Neural progenitor cell (in vitro differentiated cells): ENCODE results near the gene TCF15. TPM values are rescaled to one million over a fixed set of nuclear protein-coding genes. Genes with fewer than 3 reads are reported as not detected.
A peak's percentile ranks its signal among the peaks of the same experiment; 100 is the strongest.

Experiments
- DNase-seq: peaks from one replicate; pipeline ENCODE4 v3.0.0-alpha.2; 2016; ENCODE audit warnings: low spot score
- H2AFZ ChIP-seq: fragments of 200-600 bp; sonication (generic); replicated peaks from 2 replicates; pipeline ENCODE4 v1.6.1; 2016; ENCODE audit warnings: antibody characterized with exemption
- H3F3A ChIP-seq: fragments of 200-600 bp; sonication (generic); 2 replicates; pipeline ENCODE4 v1.6.1; 2016; ENCODE audit warnings: antibody characterized with exemption, low read depth
- H3K27ac ChIP-seq: fragments of 200-600 bp; sonication (generic); 2 replicates; pipeline ENCODE4 v1.5.1; 2016; ENCODE audit warnings: mild to moderate bottlenecking
- H3K27me3 ChIP-seq: fragments of 200-600 bp; sonication (generic); 2 replicates; pipeline ENCODE4 v1.6.1; 2016; ENCODE audit warnings: mild to moderate bottlenecking, moderate library complexity
- H3K36me3 ChIP-seq: fragments of 200-600 bp; sonication (generic); 2 replicates; pipeline ENCODE4 v1.5.1; 2016
- H3K4me1 ChIP-seq: fragments of 200-600 bp; sonication (generic); 2 replicates; pipeline ENCODE4 v1.6.1; 2016; ENCODE audit warnings: mixed run types
- H3K4me2 ChIP-seq: fragments of 200-600 bp; sonication (generic); 2 replicates; pipeline ENCODE4 v1.6.1; 2016
- H3K4me3 ChIP-seq: fragments of 200-600 bp; sonication (generic); 2 replicates; pipeline ENCODE4 v1.5.1; 2016
- H3K79me2 ChIP-seq: fragments of 200-600 bp; sonication (generic); 2 replicates; pipeline ENCODE4 v1.6.1; 2016; ENCODE audit warnings: low read depth
- H3K9ac ChIP-seq: fragments of 200-600 bp; sonication (generic); 2 replicates; pipeline ENCODE4 v1.6.1; 2016
- H3K9me3 ChIP-seq: fragments of 200-600 bp; sonication (generic); 2 replicates; pipeline ENCODE4 v1.5.1; 2016; ENCODE audit warnings: low read depth
- H4K20me1 ChIP-seq: fragments of 200-600 bp; sonication (generic); 2 replicates; pipeline ENCODE4 v1.6.1; 2016; ENCODE audit warnings: low read depth
- H3K27ac Mint-ChIP-seq: 3 replicates; pipeline ENCODE4 v1.8.0; 2021; ENCODE audit warnings: mixed read lengths
- H3K27me3 Mint-ChIP-seq: 2 replicates; pipeline ENCODE4 v1.8.0; 2022; ENCODE audit warnings: low read depth, mild to moderate bottlenecking, inconsistent platforms, moderate library complexity, mixed read lengths; ENCODE audit not compliant: insufficient read depth
- H3K36me3 Mint-ChIP-seq: 3 replicates; pipeline ENCODE4 v1.8.0; 2021; ENCODE audit warnings: mixed read lengths
- H3K4me1 Mint-ChIP-seq: 3 replicates; pipeline ENCODE4 v1.8.0; 2021; ENCODE audit warnings: mixed read lengths
- H3K4me3 Mint-ChIP-seq: 3 replicates; pipeline ENCODE4 v1.8.0; 2021; ENCODE audit warnings: mild to moderate bottlenecking, moderate library complexity, mixed read lengths
- H3K9me3 Mint-ChIP-seq: 3 replicates; pipeline ENCODE4 v1.8.0; 2020; ENCODE audit warnings: mixed read lengths
- CTCF ChIP-seq: fragments of 200-600 bp; sonication (generic); IDR thresholded peaks from 2 replicates; pipeline ENCODE4 v1.5.1; 2017; ENCODE audit warnings: antibody characterized with exemption, mild to moderate bottlenecking
- EZH2 ChIP-seq: fragments of 200-600 bp; sonication (generic); IDR thresholded peaks from 2 replicates; pipeline ENCODE4 v1.6.1; 2017; ENCODE audit warnings: antibody characterized with exemption, mild to moderate bottlenecking, moderate library complexity
- EZH2phosphoT487 ChIP-seq: fragments of 200-600 bp; sonication (generic); IDR thresholded peaks from 2 replicates; pipeline ENCODE4 v1.6.1; 2017; ENCODE audit warnings: antibody characterized with exemption
- total RNA-seq: library from RNA; depleted of rRNA; stranded (reverse); fragments of >200 nt; gene quantifications from 2 replicates; pipeline ENCODE4 v1.2.3, GENCODE V29; 2015; ENCODE audit warnings: low replicate concordance

The TCF15 gene
- total RNA-seq, 1 donor from 2014 or later, result 0.07 TPM

DNA sequence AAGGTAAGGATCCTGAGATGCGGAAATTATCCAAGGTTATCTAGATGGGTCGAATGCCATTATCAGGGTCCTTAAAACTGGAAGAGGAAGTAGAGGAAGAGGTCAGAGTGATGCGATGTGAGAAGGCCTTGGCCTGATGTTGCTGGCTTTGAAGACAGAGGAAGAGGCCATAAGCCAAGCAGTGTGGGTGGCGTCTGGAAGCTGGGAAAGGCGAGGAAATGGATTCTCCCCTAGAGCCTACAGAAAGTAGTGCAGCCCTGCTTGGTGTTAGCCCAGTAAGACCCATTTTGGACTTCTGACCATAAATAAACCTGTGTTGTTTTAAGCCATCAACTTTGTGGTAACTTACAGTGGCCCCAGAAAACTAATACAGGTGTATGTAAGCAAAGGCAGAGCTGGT, 40.8 kb upstream of the TCF15 start:
- no peaks in the 10 kb centered on the region for H4K20me1 ChIP-seq
- Mint-ChIP-seq H3K27ac (no peak overlapping the region), H3K9me3 (no peaks in the 10 kb centered on the region), H3K36me3 (peaks cover 6% of the 10 kb centered on the region), H3K4me1 (peaks cover 15% of the 10 kb centered on the region), H3K4me3 (no peak overlapping the region), H3K27me3 (peaks cover 7% of the 10 kb centered on the region)
- TF ChIP-seq EZH2 (no peak), CTCF (peak; percentile 8)
- no peak overlapping the region for H3K27ac ChIP-seq
- H3K79me2 ChIP-seq, result no peaks in the 10 kb centered on the region
- no peaks in the 10 kb centered on the region for H3K36me3 ChIP-seq
- H3K27me3 ChIP-seq, result peaks cover 26% of the 10 kb centered on the region
- no peak overlapping the region for H3K4me2 ChIP-seq
- H3K4me1 ChIP-seq, result peaks cover 3% of the 10 kb centered on the region
- H2AFZ ChIP-seq, result no peak overlapping the region
- peaks cover 19% of the 10 kb centered on the region for H3F3A ChIP-seq
- no peak for DNase-seq
- H3K9ac ChIP-seq, result no peak overlapping the region
- H3K9me3 ChIP-seq, result no peaks in the 10 kb centered on the region
- H3K4me3 ChIP-seq, result no peak overlapping the region

DNA sequence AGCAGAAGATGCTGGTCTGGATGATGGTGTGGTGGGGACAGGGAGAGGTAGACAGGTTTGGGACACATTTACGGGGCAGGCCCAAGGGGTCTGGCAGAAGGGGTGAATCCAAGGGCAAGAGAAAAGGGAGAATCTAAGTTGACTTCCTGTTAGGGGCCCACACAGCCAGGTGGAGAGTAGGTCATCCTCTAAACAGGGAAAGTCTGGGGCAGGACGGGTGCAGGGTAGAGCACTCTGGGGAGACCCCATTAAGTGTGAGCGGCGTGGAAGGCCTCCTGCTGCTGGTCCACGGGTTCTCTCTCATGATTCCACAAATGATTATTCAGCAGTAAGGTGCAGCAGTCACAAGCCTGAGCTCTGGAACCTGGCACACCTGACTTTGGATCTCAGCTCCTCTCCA, 40.2 kb upstream of the TCF15 start:
- H3K4me2 ChIP-seq, result no peak overlapping the region
- DNase-seq, result no peak
- H3K9me3 ChIP-seq, result no peaks in the 10 kb centered on the region
- H3K79me2 ChIP-seq, result no peaks in the 10 kb centered on the region
- no peak overlapping the region for H3K4me3 ChIP-seq
- Mint-ChIP-seq H3K27ac (no peak overlapping the region), H3K36me3 (peaks cover 6% of the 10 kb centered on the region), H3K4me3 (no peak overlapping the region), H3K4me1 (peaks cover 18% of the 10 kb centered on the region), H3K9me3 (no peaks in the 10 kb centered on the region), H3K27me3 (peaks cover 6% of the 10 kb centered on the region)
- H3K27me3 ChIP-seq, result peaks cover 19% of the 10 kb centered on the region
- H3K36me3 ChIP-seq, result no peaks in the 10 kb centered on the region
- peaks cover 19% of the 10 kb centered on the region for H3F3A ChIP-seq
- no peak overlapping the region for H2AFZ ChIP-seq
- TF ChIP-seq CTCF (no peak), EZH2phosphoT487 (no peak), EZH2 (no peak)
- no peak overlapping the region for H3K9ac ChIP-seq
- no peak overlapping the region for H3K27ac ChIP-seq
- peaks cover 3% of the 10 kb centered on the region for H3K4me1 ChIP-seq
- H4K20me1 ChIP-seq, result peaks cover 3% of the 10 kb centered on the region

DNA sequence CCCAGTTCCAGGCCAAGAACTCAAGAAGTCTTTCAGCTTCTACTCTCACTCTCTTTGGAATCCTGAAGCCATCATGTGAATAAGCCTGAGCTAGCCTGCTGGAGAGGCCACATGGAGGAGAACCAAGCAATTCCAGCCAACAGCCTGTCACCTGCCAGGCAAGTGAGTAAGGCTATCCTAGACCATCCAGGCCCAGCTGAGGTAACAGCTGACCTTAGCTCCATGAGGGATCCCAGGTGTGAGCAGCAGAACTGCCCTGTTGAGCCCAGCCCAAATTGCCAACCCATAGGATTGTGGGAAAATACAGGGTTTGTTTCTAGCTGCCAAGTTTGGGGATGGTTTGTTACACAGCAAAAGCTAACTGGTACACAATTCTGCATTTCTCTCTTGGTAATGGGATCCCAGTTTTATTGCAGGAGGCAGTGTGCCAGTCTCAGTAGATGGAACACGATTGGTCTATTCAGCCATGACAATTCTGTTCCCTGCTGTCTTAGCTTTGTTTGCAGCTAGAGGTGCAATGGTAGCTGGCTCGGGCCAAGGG, 37.4 kb upstream of the TCF15 start:
- Histone ChIP-seq H3K9ac (no peak overlapping the region), H3K4me3 (no peak overlapping the region), H3F3A (peaks cover 21% of the 10 kb centered on the region), H3K9me3 (no peaks in the 10 kb centered on the region), H2AFZ (no peak overlapping the region), H3K27ac (no peak overlapping the region), H3K36me3 (no peaks in the 10 kb centered on the region), H4K20me1 (peaks cover 7% of the 10 kb centered on the region), H3K27me3 (no peaks in the 10 kb centered on the region), H3K79me2 (no peaks in the 10 kb centered on the region), H3K4me1 (peaks cover 3% of the 10 kb centered on the region), H3K4me2 (no peak overlapping the region)
- H3K36me3 Mint-ChIP-seq, result peaks cover 6% of the 10 kb centered on the region
- no peaks in the 10 kb centered on the region for H3K9me3 Mint-ChIP-seq
- TF ChIP-seq EZH2phosphoT487, result no peak
- no peak overlapping the region for H3K4me3 Mint-ChIP-seq
- peaks cover 14% of the 10 kb centered on the region for H3K4me1 Mint-ChIP-seq
- no peak overlapping the region for H3K27ac Mint-ChIP-seq
- peaks cover 7% of the 10 kb centered on the region for H3K27me3 Mint-ChIP-seq
- DNase-seq, result no peak

DNA sequence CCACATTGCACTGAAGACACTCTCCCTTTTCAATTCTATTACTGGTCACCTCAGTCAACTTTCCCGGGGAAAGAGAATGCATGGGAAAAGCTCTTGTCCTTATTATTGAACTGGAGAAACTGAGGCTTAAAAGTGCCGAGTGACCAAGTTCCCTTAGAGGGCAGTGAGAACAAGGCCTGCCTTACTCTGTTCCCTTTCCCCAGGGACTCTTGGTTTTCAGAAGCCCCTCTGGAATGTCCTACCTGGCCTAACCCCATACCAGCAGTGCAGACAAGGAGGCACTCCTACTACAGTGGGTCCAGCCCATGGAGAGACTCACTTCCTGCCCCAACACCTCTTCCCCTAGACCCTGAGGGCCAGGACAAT, 36.7 kb upstream of the TCF15 start:
- H4K20me1 ChIP-seq, result peaks cover 7% of the 10 kb centered on the region
- no peak for DNase-seq
- Mint-ChIP-seq H3K4me3 (no peak overlapping the region), H3K4me1 (peaks cover 8% of the 10 kb centered on the region), H3K27me3 (peaks cover 5% of the 10 kb centered on the region), H3K9me3 (no peaks in the 10 kb centered on the region), H3K36me3 (peaks cover 6% of the 10 kb centered on the region), H3K27ac (no peak overlapping the region)
- H3K27ac ChIP-seq, result no peak overlapping the region
- no peak for TF ChIP-seq EZH2phosphoT487
- no peak for TF ChIP-seq EZH2
- no peak for TF ChIP-seq CTCF
- H3K9ac ChIP-seq, result no peak overlapping the region
- H2AFZ ChIP-seq, result no peak overlapping the region
- no peak overlapping the region for H3K4me3 ChIP-seq
- H3K9me3 ChIP-seq, result no peaks in the 10 kb centered on the region
- H3F3A ChIP-seq, result peaks cover 20% of the 10 kb centered on the region
- no peaks in the 10 kb centered on the region for H3K27me3 ChIP-seq
- H3K79me2 ChIP-seq, result no peaks in the 10 kb centered on the region
- H3K36me3 ChIP-seq, result no peaks in the 10 kb centered on the region
- no peak overlapping the region for H3K4me2 ChIP-seq
- H3K4me1 ChIP-seq, result no peaks in the 10 kb centered on the region
